DOHH2 (cell line): ENCODE results near the gene PLA2G2E.

Source experiments
- H3F3A ChIP-seq: fragments of 200-600 bp; sonication (generic), shearing (Covaris generic); 2 replicates; pipeline ENCODE4 v1.6.0; 2016; ENCODE audit warnings: antibody characterized with exemption, mild to moderate bottlenecking; ENCODE audit not compliant: control insufficient read depth, insufficient read depth
- H3K27ac ChIP-seq: fragments of 200-600 bp; sonication (generic); 2 replicates; pipeline ENCODE4 v1.5.1; 2014; ENCODE audit warnings: low read depth, mild to moderate bottlenecking, low read length, moderate library complexity
- H3K27me3 ChIP-seq: fragments of 200-600 bp; sonication (generic); 2 replicates; pipeline ENCODE4 v1.6.1; 2014; ENCODE audit warnings: mild to moderate bottlenecking, low read length, mixed read lengths; ENCODE audit not compliant: control insufficient read depth
- H3K36me3 ChIP-seq: fragments of 200-600 bp; sonication (generic); 2 replicates; pipeline ENCODE4 v1.6.1; 2014; ENCODE audit warnings: mild to moderate bottlenecking, low read length, moderate library complexity, mixed read lengths; ENCODE audit not compliant: control insufficient read depth
- H3K4me1 ChIP-seq: fragments of 200-600 bp; sonication (generic); 2 replicates; pipeline ENCODE4 v1.6.1; 2014; ENCODE audit warnings: mild to moderate bottlenecking, low read length, mixed read lengths; ENCODE audit not compliant: control insufficient read depth
- H3K4me2 ChIP-seq: fragments of 200-600 bp; sonication (generic); 2 replicates; pipeline ENCODE4 v1.6.0; 2014; ENCODE audit warnings: mild to moderate bottlenecking, low read length, moderate library complexity
- H3K4me3 ChIP-seq: fragments of 200-600 bp; sonication (generic); 2 replicates; pipeline ENCODE4 v1.5.1; 2014; ENCODE audit warnings: mild to moderate bottlenecking, low read length, mixed read lengths
- H3K79me2 ChIP-seq: fragments of 200-600 bp; sonication (generic); 2 replicates; pipeline ENCODE4 v1.6.1; 2014; ENCODE audit warnings: mild to moderate bottlenecking, low read length, mixed read lengths; ENCODE audit not compliant: control insufficient read depth
- H3K9me2 ChIP-seq: fragments of 200-600 bp; sonication (generic); replicated peaks from 2 replicates; pipeline ENCODE4 v1.6.1; 2014; ENCODE audit warnings: mild to moderate bottlenecking, low read length, mixed read lengths; ENCODE audit not compliant: control insufficient read depth
- H3K9me3 ChIP-seq: fragments of 200-600 bp; sonication (generic); 2 replicates; pipeline ENCODE4 v1.6.1; 2014; ENCODE audit warnings: antibody characterized with exemption, low read length, mixed read lengths; ENCODE audit not compliant: control insufficient read depth, insufficient read depth
- H4K20me1 ChIP-seq: fragments of 200-600 bp; sonication (generic); 2 replicates; pipeline ENCODE4 v1.6.0; 2014; ENCODE audit warnings: low read depth, mild to moderate bottlenecking, antibody characterized with exemption, low read length, moderate library complexity; ENCODE audit not compliant: control insufficient read depth, insufficient read depth
- CTCF ChIP-seq: fragments of 200-600 bp; sonication (generic); IDR thresholded peaks from one replicate; pipeline ENCODE4 v1.5.1; 2014; ENCODE audit warnings: antibody characterized with exemption, mild to moderate bottlenecking, low read depth, low read length; ENCODE audit not compliant: poor library complexity, severe bottlenecking
- EZH2phosphoT487 ChIP-seq: fragments of 200-600 bp; sonication (generic); IDR thresholded peaks from 2 replicates; pipeline ENCODE4 v1.6.1; 2017; ENCODE audit warnings: borderline replicate concordance, mild to moderate bottlenecking, antibody characterized with exemption, low read length, moderate library complexity, mixed read lengths

The PLA2G2E gene

GRCh38 chr1:19921310-19921709 lies 2.1 kb downstream of the PLA2G2E start:
- Histone ChIP-seq H3K9me3 (no peaks in the 10 kb centered on the region), H3K79me2 (no peaks in the 10 kb centered on the region), H3K4me2 (no peak overlapping the region), H4K20me1 (no peaks in the 10 kb centered on the region), H3K36me3 (no peaks in the 10 kb centered on the region), H3K4me1 (no peaks in the 10 kb centered on the region), H3F3A (no peaks in the 10 kb centered on the region), H3K27ac (no peak overlapping the region), H3K27me3 (no peaks in the 10 kb centered on the region), H3K9me2 (no peaks in the 10 kb centered on the region), H3K4me3 (no peak overlapping the region)
- no peak for TF ChIP-seq EZH2phosphoT487
- TF ChIP-seq CTCF, result no peak

- Histone ChIP-seq H4K20me1 (no peaks in the 10 kb centered on the region), H3K79me2 (no peaks in the 10 kb centered on the region), H3K4me3 (no peak overlapping the region), H3K9me2 (no peaks in the 10 kb centered on the region), H3F3A (no peaks in the 10 kb centered on the region), H3K27me3 (no peaks in the 10 kb centered on the region), H3K4me1 (no peaks in the 10 kb centered on the region), H3K4me2 (no peak overlapping the region), H3K27ac (no peak overlapping the region), H3K36me3 (no peaks in the 10 kb centered on the region), H3K9me3 (no peaks in the 10 kb centered on the region)
- TF ChIP-seq EZH2phosphoT487, result no peak
- no peak for TF ChIP-seq CTCF
These were observed 3.2 kb downstream of the PLA2G2E start for GRCh38 chr1:19920132-19920710.

- Histone ChIP-seq H3K27ac (no peak overlapping the region), H3K4me2 (no peak overlapping the region), H3K79me2 (no peaks in the 10 kb centered on the region), H3K9me3 (no peaks in the 10 kb centered on the region), H3K27me3 (no peaks in the 10 kb centered on the region), H3K9me2 (no peaks in the 10 kb centered on the region), H3F3A (no peaks in the 10 kb centered on the region), H3K4me3 (no peak overlapping the region), H3K36me3 (peaks cover 9% of the 10 kb centered on the region; the same call in 1 of the 2 replicates), H3K4me1 (no peaks in the 10 kb centered on the region), H4K20me1 (no peaks in the 10 kb centered on the region)
- TF ChIP-seq EZH2phosphoT487 (no peak), CTCF (peak; percentile 88)
These were observed 5.4 kb downstream of the PLA2G2E start for GRCh38 chr1:19918057-19918456.
